Hindlimb muscle (tissue), 1 donor: ENCODE results near the gene LHFPL4. TPM values are rescaled to one million over a fixed set of nuclear protein-coding genes. Genes with fewer than 3 reads are reported as not detected.
"Not testable (repeated sequence)": the region's sequence is repeated elsewhere in the genome, so short reads cannot be mapped to it uniquely, and the experiment has no call there.

Experiments used
- DNase-seq: peaks from one replicate; pipeline ENCODE4 v3.0.0-alpha.2; 2013
- polyA plus RNA-seq: library from polyadenylated mRNA; unstranded; fragments of 120-200 nt; gene quantifications from one replicate; pipeline ENCODE4 v1.2.1, GENCODE V29; 2013; ENCODE audit not compliant: insufficient read length

LHFPL4 gene
- 0.04 TPM for polyA plus RNA-seq

GRCh38 chr3:9553021-9553947 lies at the start of gene LHFPL4:
Gene LHFPL4, minus strand, starts transcription at chr3:9553822. Its CDS starts 1,143 bp downstream, at chr3:9552679.
- DNase-seq, result no peak

GRCh38 chr3:9602620-9603019 lies 49.0 kb upstream of the LHFPL4 start:
- DNase-seq, result no peak

- DNase-seq, result not testable (repeated sequence)
Measured at GRCh38 chr3:9601006-9601581, 47.5 kb upstream of the LHFPL4 start.

- peak; percentile 8 for DNase-seq
Measured at GRCh38 chr3:9600597-9600996, 47.0 kb upstream of the LHFPL4 start.

- DNase-seq, result no peak
Measured at GRCh38 chr3:9598783-9599387, 45.3 kb upstream of the LHFPL4 start.

- no peak for DNase-seq
Measured at GRCh38 chr3:9595877-9596276, 42.3 kb upstream of the LHFPL4 start.

GRCh38 chr3:9591781-9592180 lies 38.2 kb upstream of the LHFPL4 start:
- not testable (repeated sequence) for DNase-seq

GRCh38 chr3:9590282-9590791 lies 36.7 kb upstream of the LHFPL4 start:
- no peak for DNase-seq

GRCh38 chr3:9583792-9584191 lies 30.2 kb upstream of the LHFPL4 start:
- no peak for DNase-seq

GRCh38 chr3:9583371-9583770 lies 29.7 kb upstream of the LHFPL4 start:
- no peak for DNase-seq

GRCh38 chr3:9582332-9582731 lies 28.7 kb upstream of the LHFPL4 start:
- DNase-seq, result no peak

- no peak for DNase-seq
Measured at GRCh38 chr3:9581742-9582141, 28.1 kb upstream of the LHFPL4 start.

GRCh38 chr3:9569054-9569453 lies 15.4 kb upstream of the LHFPL4 start:
- DNase-seq, result no peak

GRCh38 chr3:9565316-9565715 lies 11.7 kb upstream of the LHFPL4 start:
- no peak for DNase-seq

GRCh38 chr3:9563851-9564250 lies 10.2 kb upstream of the LHFPL4 start:
- DNase-seq, result no peak

GRCh38 chr3:9560056-9560455 lies 6.4 kb upstream of the LHFPL4 start:
- DNase-seq, result not testable (repeated sequence)

GRCh38 chr3:9553948-9554513 lies 409 bp upstream of the LHFPL4 start:
- DNase-seq, result no peak

GRCh38 chr3:9552252-9552999 lies 1.2 kb downstream of the LHFPL4 start:
- peak; percentile 54 for DNase-seq

- DNase-seq, result no peak
Measured at GRCh38 chr3:9550999-9551398, 2.6 kb downstream of the LHFPL4 start.

- DNase-seq, result no peak
Measured at GRCh38 chr3:9549600-9549999, 4.0 kb downstream of the LHFPL4 start.

- DNase-seq, result no peak
Measured at GRCh38 chr3:9548991-9549390, 4.6 kb downstream of the LHFPL4 start.

- DNase-seq, result no peak
Measured at GRCh38 chr3:9542182-9542581, 11.4 kb downstream of the LHFPL4 start.
